Right atrium auricular region (tissue), 2 donors: Measurements from ENCODE around the gene GAA. TPM values are rescaled to one million over a fixed set of nuclear protein-coding genes. Genes with fewer than 3 reads are reported as not detected.

ENCODE experiments used
- DNase-seq: peaks from one replicate; pipeline ENCODE4 v3.0.0-alpha.2; 2019; ENCODE audit warnings: low spot score
- H3K27ac ChIP-seq, 2 donors: fragments of 200-600 bp; sonication (generic); 1 replicate in 1 of 2; 2 replicates in 1 of 2; pipeline ENCODE4 v1.5.1; 2016 to 2019
- H3K27me3 ChIP-seq, 2 donors: fragments of 200-600 bp; sonication (generic); one replicate each; pipeline versions ENCODE4 v1.5.1 to v1.6.0; 2017 to 2019
- H3K36me3 ChIP-seq: fragments of 200-600 bp; sonication (generic); one replicate; pipeline ENCODE4 v1.5.1; 2016
- H3K4me1 ChIP-seq, 2 donors: fragments of 200-600 bp; sonication (generic); one replicate each; pipeline versions ENCODE4 v1.5.1 to v1.6.0; 2017 to 2019
- H3K4me3 ChIP-seq, 2 donors: fragments of 200-600 bp; sonication (generic); 1 replicate in 1 of 2; 2 replicates in 1 of 2; pipeline ENCODE4 v1.5.1; 2017 to 2019; ENCODE audit warnings: mild to moderate bottlenecking in 1 of 2, moderate library complexity in 1 of 2
- H3K9me3 ChIP-seq, 2 donors: fragments of 200-600 bp; sonication (generic); one replicate each; pipeline ENCODE4 v1.5.1; 2019
- CTCF ChIP-seq, 2 donors: fragments of 200-600 bp; sonication (generic); IDR thresholded peaks; one replicate each; pipeline ENCODE4 v1.5.1; 2019; ENCODE audit warnings: antibody characterized with exemption in 2 of 2
- total RNA-seq, 2 donors: library from RNA; depleted of rRNA; stranded (reverse); fragments of >200 nt; gene quantifications; one replicate each; pipeline ENCODE4 v1.1.0, GENCODE V29; 2016

Gene GAA
- total RNA-seq, result 10 to 100 TPM; 54.8 to 99.1 TPM

GRCh38 chr17:80101011-80101945, at the start of gene GAA:
GAA (plus strand) TSS chr17:80101581; CDS start chr17:80104587, 3,006 bp downstream.
- Histone ChIP-seq H3K4me3 (peak within 1 kb of the TSS; percentile 85 to 90), H3K9me3 (no peaks in the 10 kb centered on the region), H3K36me3 (no peaks in the 10 kb centered on the region), H3K27ac (peak within 1 kb of the TSS; percentile 87 to 96), H3K27me3 (no peaks in the 10 kb centered on the region), H3K4me1 (peaks cover 0 to 15% of the 10 kb centered on the region in 2 donors)
- peak; percentile 93 to 95 for TF ChIP-seq CTCF (IDR thresholded peaks at IDR 0.05)
- peak; percentile 82 for DNase-seq

GRCh38 chr17:80051681-80052080, 49.7 kb upstream of the GAA start:
- TF ChIP-seq CTCF (IDR thresholded peaks at IDR 0.05), result no peak
- Histone ChIP-seq H3K4me1 (peaks cover 0 to 8% of the 10 kb centered on the region in 2 donors), H3K27me3 (no peaks in the 10 kb centered on the region), H3K9me3 (no peaks in the 10 kb centered on the region), H3K27ac (no peak overlapping the region), H3K4me3 (no peak overlapping the region), H3K36me3 (peaks cover 13% of the 10 kb centered on the region)
- DNase-seq, result no peak

- H3K9me3 ChIP-seq, result no peaks in the 10 kb centered on the region
- H3K36me3 ChIP-seq, result peaks cover 13% of the 10 kb centered on the region
- H3K4me1 ChIP-seq, result peaks cover 0 to 8% of the 10 kb centered on the region in 2 donors
- no peaks in the 10 kb centered on the region for H3K27me3 ChIP-seq
- no peak overlapping the region for H3K27ac ChIP-seq
- no peak overlapping the region for H3K4me3 ChIP-seq
- no peak for TF ChIP-seq CTCF (IDR thresholded peaks at IDR 0.05)
- no peak for DNase-seq
Observed at GRCh38 chr17:80053102-80053501, 48.3 kb upstream of the GAA start.

GRCh38 chr17:80055597-80055996, 45.8 kb upstream of the GAA start:
- Histone ChIP-seq H3K9me3 (no peaks in the 10 kb centered on the region), H3K27me3 (no peaks in the 10 kb centered on the region), H3K36me3 (peaks cover 4% of the 10 kb centered on the region), H3K4me3 (no peak overlapping the region), H3K4me1 (peaks cover 0 to 8% of the 10 kb centered on the region in 2 donors), H3K27ac (no peak overlapping the region)
- no peak for TF ChIP-seq CTCF (IDR thresholded peaks at IDR 0.05)
- DNase-seq, result no peak

GRCh38 chr17:80058311-80058955, 42.9 kb upstream of the GAA start:
- Histone ChIP-seq H3K36me3 (no peaks in the 10 kb centered on the region), H3K4me1 (peaks cover 0 to 8% of the 10 kb centered on the region in 2 donors), H3K27ac (no peak overlapping the region), H3K9me3 (no peaks in the 10 kb centered on the region), H3K4me3 (no peak overlapping the region), H3K27me3 (no peaks in the 10 kb centered on the region)
- DNase-seq, result no peak
- TF ChIP-seq CTCF (IDR thresholded peaks at IDR 0.05), result no peak
